ENCODE measurements around the gene TMCO1. TPM values are rescaled to one million over a fixed set of nuclear protein-coding genes. Genes with fewer than 3 reads are reported as not detected.
"Not testable (repeated sequence)": the region's sequence is repeated elsewhere in the genome, so short reads cannot be mapped to it uniquely, and the experiment has no call there.

Gene TMCO1
- total RNA-seq, 3 donors from 2014 or later: 95.3 to 98.6 (median 95.8) TPM

DNA sequence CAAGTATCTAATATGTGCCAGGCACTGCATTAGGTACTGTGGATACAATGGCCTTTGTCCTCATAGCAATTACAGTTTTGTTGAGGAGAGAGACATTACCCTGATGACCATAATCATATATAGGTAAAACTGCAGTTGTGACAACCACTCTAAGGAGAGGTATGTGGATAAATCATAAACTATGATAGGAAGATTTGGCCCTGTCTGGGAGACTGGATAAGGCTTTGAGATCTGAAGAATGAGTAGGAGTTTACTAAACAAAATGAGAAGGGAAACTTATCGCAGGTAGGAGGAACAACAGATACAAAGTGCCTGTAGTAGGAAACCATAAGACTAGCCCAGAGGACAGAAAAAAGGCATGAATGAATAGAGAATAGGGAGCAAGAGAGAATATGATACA, 4.4 kb downstream of the TMCO1 start:
- H3K9me3 Mint-ChIP-seq: no peaks in the 10 kb centered on the region
- ATAC-seq (no peak), DNase-seq (no peak)
- no peaks in the 10 kb centered on the region for H3K27me3 Mint-ChIP-seq (ENCODE audit: low read depth)
- peaks cover 65% of the 10 kb centered on the region for H3K4me1 Mint-ChIP-seq (ENCODE audit: low read depth)
- peaks cover 52% of the 10 kb centered on the region for H3K36me3 Mint-ChIP-seq (ENCODE audit: insufficient read depth)
- no peak overlapping the region for H3K4me3 Mint-ChIP-seq

DNA sequence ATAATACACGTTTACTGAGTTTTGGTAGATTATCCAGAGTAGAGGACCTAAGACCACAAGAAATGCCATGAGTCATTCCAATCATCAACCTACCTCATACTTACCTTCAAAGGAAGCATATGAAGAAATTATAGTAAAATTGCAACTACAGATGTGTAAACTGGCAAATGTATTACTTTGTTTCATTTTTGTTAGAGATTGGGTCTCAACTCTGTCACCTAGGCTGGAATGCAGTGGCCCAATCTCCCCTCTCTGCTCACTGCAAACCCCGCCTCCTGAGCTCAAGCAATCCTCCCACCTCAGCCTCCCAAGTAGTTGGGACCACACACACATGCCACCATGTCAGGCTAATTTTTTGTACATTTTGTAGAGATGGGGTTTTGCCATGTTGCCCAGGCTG, 5.2 kb downstream of the TMCO1 start:
- DNase-seq (no peak), ATAC-seq (peak; percentile 74 to 78)
- Mint-ChIP-seq H3K9me3 (no peaks in the 10 kb centered on the region), H3K27me3 (ENCODE audit: low read depth) (no peaks in the 10 kb centered on the region), H3K36me3 (ENCODE audit: insufficient read depth) (peaks cover 52% of the 10 kb centered on the region), H3K4me3 (no peak overlapping the region), H3K4me1 (ENCODE audit: low read depth) (peaks cover 61% of the 10 kb centered on the region)

DNA sequence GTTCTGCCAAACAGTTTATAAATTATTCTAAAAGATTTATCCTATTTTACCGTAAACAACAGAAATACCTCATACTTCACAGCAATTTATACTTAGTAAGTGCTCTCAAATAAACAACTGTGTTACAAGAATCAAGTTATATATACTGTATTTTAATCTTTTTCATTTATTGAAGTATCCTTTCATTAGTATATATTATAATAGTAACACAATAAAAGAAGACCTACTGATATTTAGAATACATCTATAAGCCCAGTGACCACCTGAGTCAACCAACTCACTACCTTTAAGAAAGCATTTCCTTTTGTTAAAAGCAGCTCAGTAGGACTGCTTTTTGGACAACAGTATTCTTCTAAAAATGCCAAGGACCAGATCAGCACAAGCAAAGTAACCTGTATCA, 5.9 kb downstream of the TMCO1 start:
- DNase-seq (no peak), ATAC-seq (no peak)
- no peaks in the 10 kb centered on the region for H3K9me3 Mint-ChIP-seq
- peaks cover 50% of the 10 kb centered on the region for H3K36me3 Mint-ChIP-seq (ENCODE audit: insufficient read depth)
- peaks cover 58% of the 10 kb centered on the region for H3K4me1 Mint-ChIP-seq (ENCODE audit: low read depth)
- H3K4me3 Mint-ChIP-seq: no peak overlapping the region
- no peaks in the 10 kb centered on the region for H3K27me3 Mint-ChIP-seq (ENCODE audit: low read depth)

DNA sequence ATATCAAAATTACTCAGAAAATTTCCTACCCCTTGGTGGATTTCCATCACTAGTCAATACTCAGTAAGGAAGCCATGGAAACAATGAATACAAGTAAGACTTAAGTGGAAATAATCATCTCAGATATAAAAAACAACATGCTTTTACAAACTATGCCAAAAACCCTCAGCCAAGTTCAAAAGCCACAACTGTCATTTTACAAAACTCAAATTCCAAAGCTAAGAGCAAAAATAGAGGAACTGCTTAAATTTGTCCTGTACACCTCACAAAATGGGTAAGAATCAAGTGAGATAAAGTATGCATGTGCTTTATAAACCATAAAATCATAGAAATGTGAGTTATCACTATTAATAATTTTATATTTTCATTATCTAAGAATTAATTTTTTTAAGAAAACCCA, 9.6 kb downstream of the TMCO1 start:
- Mint-ChIP-seq H3K4me3 (no peak overlapping the region), H3K36me3 (ENCODE audit: insufficient read depth) (peaks cover 32% of the 10 kb centered on the region), H3K4me1 (ENCODE audit: low read depth) (peaks cover 32% of the 10 kb centered on the region)

DNA sequence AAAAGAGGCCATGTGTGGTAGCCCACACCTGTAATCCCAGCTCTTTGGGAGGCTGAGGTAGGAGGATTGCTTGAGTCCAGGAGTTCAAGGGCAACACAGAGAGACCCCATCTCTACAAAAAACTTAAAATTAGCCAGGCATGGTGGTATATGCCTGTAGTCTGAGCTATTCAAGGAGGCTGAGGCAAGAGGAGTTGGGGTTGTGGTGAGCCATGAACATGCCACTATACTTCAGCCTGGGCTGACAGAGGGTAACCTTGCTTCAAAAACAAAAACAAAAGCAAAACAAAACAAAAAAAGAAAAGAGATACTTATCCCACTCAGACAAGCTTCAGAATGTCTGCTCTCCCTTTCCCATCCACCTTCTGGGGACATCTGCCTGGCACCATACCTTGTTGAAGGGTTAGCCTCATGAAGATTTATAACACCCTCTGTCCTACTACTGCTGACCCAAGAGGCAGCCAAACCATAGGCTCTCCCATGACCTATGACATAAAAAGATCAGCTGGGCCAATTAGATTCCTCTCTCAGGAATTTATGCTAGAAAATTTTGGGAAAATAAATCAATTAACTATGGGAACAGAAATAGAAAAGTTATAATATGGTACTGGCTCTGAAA, 13.2 kb downstream of the TMCO1 start:
- Mint-ChIP-seq H3K4me1 (ENCODE audit: low read depth) (peaks cover 16% of the 10 kb centered on the region), H3K36me3 (ENCODE audit: insufficient read depth) (peaks cover 21% of the 10 kb centered on the region), H3K4me3 (no peak overlapping the region), H3K27me3 (ENCODE audit: low read depth) (no peaks in the 10 kb centered on the region), H3K9me3 (no peaks in the 10 kb centered on the region)
- DNase-seq: no peak
- no peak for ATAC-seq

More for the DNA sequence above, 9.6 kb downstream of the TMCO1 start:
- no peak for DNase-seq
- H3K9me3 Mint-ChIP-seq: no peaks in the 10 kb centered on the region
- ATAC-seq: no peak
- no peaks in the 10 kb centered on the region for H3K27me3 Mint-ChIP-seq (ENCODE audit: low read depth)

DNA sequence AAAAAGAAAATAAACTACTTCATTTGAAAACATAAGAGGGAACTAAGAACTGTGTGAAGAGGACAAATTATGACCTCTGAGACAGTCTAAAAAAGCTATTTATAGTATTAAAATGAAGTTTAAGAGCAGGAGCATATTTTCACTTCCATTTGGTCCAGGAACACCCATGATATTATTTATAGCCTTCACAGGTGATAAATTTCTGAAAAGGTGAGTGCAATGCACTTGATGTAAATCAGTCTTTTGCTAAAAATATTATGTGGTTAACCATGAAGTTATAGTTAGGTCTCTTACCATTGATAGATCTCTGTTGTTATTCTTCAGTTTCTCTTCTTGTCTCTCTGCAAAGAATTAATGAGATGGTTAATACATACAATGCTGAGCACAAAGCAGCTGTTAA, 14.7 kb downstream of the TMCO1 start:
- DNase-seq: no peak
- H3K36me3 Mint-ChIP-seq (ENCODE audit: insufficient read depth): peaks cover 18% of the 10 kb centered on the region

DNA sequence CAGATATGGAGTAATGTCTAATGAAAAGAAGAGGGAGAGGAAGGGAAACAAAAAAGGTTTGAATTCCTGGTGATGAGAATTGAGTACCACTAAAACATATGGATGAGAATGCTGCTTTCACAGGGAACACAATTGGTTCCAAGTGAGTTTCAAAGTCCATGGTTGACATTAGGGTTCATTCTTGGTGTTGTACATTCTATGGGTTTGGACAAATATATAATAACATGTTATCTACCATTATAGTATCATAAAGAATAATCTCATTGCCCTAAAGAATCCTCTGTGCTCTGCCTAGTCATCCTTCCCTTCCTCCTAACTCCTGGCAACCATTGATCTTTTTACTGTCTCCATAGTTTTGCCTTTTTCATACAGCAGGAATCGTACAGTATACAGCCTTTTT, 20.1 kb downstream of the TMCO1 start:
- H3K4me1 Mint-ChIP-seq (ENCODE audit: low read depth): no peaks in the 10 kb centered on the region
- no peaks in the 10 kb centered on the region for H3K27me3 Mint-ChIP-seq (ENCODE audit: low read depth)
- DNase-seq (no peak), ATAC-seq (no peak)
- H3K4me3 Mint-ChIP-seq: no peak overlapping the region
- no peaks in the 10 kb centered on the region for H3K9me3 Mint-ChIP-seq
- H3K36me3 Mint-ChIP-seq (ENCODE audit: insufficient read depth): peaks cover 16% of the 10 kb centered on the region

More for the DNA sequence above, 14.7 kb downstream of the TMCO1 start:
- no peak overlapping the region for H3K4me3 Mint-ChIP-seq
- H3K4me1 Mint-ChIP-seq (ENCODE audit: low read depth): peaks cover 12% of the 10 kb centered on the region
- ATAC-seq: no peak
- H3K27me3 Mint-ChIP-seq (ENCODE audit: low read depth): no peaks in the 10 kb centered on the region
- H3K9me3 Mint-ChIP-seq: no peaks in the 10 kb centered on the region

DNA sequence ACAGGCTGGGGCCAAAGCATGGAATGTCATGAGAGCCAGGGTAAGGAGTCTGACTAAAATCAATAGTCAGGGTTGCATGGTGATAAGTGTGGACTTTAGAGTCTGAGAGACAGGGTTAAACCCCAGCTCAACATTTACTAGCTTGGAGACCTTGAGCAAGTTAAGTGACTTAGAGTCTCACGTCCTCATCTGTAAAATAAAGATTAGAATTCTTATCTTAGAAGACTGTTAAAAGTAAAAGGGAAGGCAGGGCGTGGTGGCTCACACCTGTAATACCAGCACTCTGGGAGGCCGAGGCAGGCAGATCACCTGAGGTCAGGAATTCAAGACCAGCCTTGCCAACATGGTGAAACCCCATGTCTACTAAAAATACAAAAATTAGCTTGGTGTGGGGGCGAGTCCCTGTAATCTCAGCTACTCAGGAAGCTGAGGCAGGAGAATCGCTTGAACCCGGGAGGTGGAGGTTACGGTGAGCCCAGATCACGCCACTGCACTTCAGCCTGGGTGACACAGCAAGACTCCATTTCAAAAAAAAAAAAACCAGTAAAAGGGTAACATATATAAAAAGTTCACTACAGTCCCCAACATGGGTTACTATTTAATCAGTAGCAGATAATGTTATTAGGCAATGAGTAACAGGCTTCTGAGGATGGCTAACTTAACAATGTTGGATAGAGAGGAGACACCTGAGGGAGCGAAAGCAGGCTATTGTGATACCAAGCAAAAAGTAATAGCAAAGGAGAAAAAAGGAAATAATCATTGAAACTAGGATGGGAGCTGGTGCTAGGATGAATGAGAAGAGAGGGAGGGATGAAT, 20.8 kb downstream of the TMCO1 start:
- DNase-seq (no peak), ATAC-seq (no peak)
- no peaks in the 10 kb centered on the region for H3K9me3 Mint-ChIP-seq
- peaks cover 21% of the 10 kb centered on the region for H3K36me3 Mint-ChIP-seq (ENCODE audit: insufficient read depth)
- H3K4me3 Mint-ChIP-seq: no peak overlapping the region
- H3K4me1 Mint-ChIP-seq (ENCODE audit: low read depth): no peaks in the 10 kb centered on the region
- no peaks in the 10 kb centered on the region for H3K27me3 Mint-ChIP-seq (ENCODE audit: low read depth)

DNA sequence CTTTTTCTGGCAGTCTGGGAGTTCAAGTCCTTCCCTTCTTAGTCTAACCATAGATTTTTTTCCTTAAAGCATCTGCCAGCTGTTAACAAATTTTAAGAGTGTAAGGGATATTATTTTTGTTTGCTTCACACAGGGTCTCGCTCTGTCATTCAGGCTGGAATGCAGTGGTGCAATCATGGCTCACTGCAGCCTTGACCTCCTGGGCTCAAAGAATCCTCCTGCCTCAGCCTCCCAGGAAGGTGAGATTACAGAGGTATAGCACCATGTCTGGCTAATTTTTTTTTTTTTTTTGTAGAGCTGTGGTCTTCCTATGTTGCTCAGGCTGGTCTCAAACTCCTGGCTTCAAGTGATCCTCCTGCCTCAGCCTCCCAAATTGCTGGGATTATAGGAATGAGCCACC, 23.8 kb downstream of the TMCO1 start:
- not testable (repeated sequence) for H3K4me3 Mint-ChIP-seq; H3K9me3 Mint-ChIP-seq; H3K4me1 Mint-ChIP-seq (ENCODE audit: low read depth); DNase-seq; ATAC-seq; H3K27me3 Mint-ChIP-seq (ENCODE audit: low read depth)
- peaks cover 45% of the 10 kb centered on the region for H3K36me3 Mint-ChIP-seq (ENCODE audit: insufficient read depth)

DNA sequence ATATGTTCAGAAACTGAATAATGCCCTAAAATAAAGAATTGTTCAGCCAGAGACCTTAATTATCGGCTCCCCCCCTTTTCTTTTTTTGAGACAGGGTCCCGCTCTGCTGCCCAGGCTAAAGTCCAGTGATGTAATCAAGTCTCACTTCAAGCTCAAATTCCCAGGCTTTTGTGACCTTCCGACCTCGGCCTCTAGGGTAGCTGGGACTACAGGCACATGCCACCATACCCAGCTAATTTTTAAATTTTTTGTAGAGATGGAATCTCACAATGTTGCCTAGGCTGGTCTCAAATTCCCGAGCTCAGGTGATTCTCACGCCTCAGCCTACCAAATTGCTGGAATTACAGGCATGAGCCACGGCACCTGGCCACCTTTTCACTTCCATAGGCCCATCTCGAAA, 26.5 kb downstream of the TMCO1 start:
- peaks cover 35% of the 10 kb centered on the region for H3K36me3 Mint-ChIP-seq (ENCODE audit: insufficient read depth)
- ATAC-seq: no peak
- H3K4me3 Mint-ChIP-seq: no peak overlapping the region
- no peak for DNase-seq
- H3K27me3 Mint-ChIP-seq (ENCODE audit: low read depth): no peaks in the 10 kb centered on the region
- H3K4me1 Mint-ChIP-seq (ENCODE audit: low read depth): peaks cover 6% of the 10 kb centered on the region
- no peaks in the 10 kb centered on the region for H3K9me3 Mint-ChIP-seq

DNA sequence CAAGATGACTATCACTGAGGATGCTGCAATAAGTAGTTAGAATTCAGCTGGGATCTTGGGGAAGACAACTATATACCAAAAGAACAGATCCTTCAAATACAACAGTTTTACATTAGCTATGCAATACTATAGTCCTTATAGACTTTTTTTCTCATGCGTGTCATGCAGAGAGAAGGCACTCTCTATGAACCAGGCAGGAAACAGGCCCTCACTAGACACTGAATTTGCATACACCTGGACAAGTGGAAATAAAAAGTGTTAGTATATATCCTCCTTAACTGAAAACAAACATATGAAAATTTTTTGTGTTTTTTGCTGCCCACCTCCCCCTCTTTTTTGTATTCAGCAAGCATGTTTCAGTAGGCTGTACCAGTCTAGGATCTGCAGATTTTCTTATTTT, 29.9 kb downstream of the TMCO1 start:
- Mint-ChIP-seq H3K36me3 (ENCODE audit: insufficient read depth) (peaks cover 34% of the 10 kb centered on the region), H3K4me3 (no peak overlapping the region), H3K4me1 (ENCODE audit: low read depth) (peaks cover 6% of the 10 kb centered on the region), H3K9me3 (no peaks in the 10 kb centered on the region), H3K27me3 (ENCODE audit: low read depth) (no peaks in the 10 kb centered on the region)
- DNase-seq: no peak
- ATAC-seq: no peak

DNA sequence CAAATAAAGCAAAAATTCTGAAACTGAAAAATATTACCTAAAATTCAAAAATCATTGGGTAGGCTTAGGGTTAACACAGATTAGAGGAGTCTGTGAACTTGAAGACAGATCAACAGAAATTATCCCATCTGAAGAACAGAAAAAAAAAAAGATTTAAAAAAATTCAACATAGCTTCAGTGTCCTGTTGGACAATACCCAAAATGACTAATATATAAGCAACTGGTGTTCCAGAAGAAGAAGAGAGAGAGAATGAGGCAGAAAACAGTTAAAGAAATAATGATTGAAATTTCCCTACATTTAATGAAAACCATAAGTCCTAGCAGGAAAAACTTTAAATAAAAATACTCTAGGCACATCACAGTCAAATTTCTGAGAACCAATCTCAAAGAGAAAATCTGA, 31.5 kb downstream of the TMCO1 start:
- no peak for ATAC-seq
- Mint-ChIP-seq H3K36me3 (ENCODE audit: insufficient read depth) (peaks cover 23% of the 10 kb centered on the region), H3K27me3 (ENCODE audit: low read depth) (no peaks in the 10 kb centered on the region)

DNA sequence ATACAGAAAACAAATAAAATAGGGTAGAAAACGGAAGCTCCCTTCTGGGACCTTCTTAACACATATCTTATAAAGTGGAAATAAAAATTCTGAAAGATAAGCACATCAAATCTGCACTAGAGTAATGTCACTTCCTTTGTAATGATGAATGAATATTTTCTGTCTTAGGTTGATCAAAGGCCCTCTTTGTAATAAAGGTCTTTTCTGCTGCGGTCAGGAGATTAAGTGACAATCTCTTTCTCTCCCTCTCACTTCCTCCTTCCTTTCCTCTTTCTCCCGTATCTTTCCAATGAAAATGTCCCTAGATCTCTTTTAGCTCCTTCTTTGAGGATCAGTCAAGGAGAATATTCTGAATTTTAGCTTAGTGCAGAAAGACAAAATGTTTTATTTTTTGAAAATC, 33.8 kb downstream of the TMCO1 start:
- ATAC-seq (no peak), DNase-seq (no peak)
- Mint-ChIP-seq H3K4me3 (no peak overlapping the region), H3K36me3 (ENCODE audit: insufficient read depth) (peaks cover 6% of the 10 kb centered on the region), H3K9me3 (no peaks in the 10 kb centered on the region), H3K27me3 (ENCODE audit: low read depth) (no peaks in the 10 kb centered on the region), H3K4me1 (ENCODE audit: low read depth) (peaks cover 4% of the 10 kb centered on the region)

More for the DNA sequence above, 31.5 kb downstream of the TMCO1 start:
- Mint-ChIP-seq H3K9me3 (no peaks in the 10 kb centered on the region), H3K4me3 (no peak overlapping the region), H3K4me1 (ENCODE audit: low read depth) (peaks cover 6% of the 10 kb centered on the region)
- DNase-seq: no peak

DNA sequence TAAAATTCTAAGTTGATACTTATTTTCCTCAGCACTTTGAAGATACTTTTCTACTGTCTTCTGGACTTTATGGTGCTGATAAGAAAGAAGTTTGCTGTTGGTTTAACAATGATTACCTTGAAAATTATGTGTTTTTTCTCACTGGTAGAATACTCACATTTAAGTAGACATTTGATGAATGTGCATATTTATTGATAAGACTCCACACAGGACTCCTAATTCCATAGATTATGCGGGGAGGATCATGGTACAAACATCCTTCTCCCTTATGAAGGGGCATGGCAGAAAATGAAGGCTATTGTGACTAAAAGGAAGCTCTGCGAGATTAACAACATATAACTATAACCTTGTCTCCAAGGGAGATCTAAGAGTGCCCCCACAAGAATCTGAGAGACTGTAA, 41.8 kb downstream of the TMCO1 start:
- DNase-seq (no peak), ATAC-seq (no peak)
- Mint-ChIP-seq H3K4me1 (ENCODE audit: low read depth) (no peaks in the 10 kb centered on the region), H3K9me3 (no peaks in the 10 kb centered on the region), H3K27me3 (ENCODE audit: low read depth) (no peaks in the 10 kb centered on the region), H3K4me3 (no peak overlapping the region), H3K36me3 (ENCODE audit: insufficient read depth) (peaks cover 11% of the 10 kb centered on the region)

DNA sequence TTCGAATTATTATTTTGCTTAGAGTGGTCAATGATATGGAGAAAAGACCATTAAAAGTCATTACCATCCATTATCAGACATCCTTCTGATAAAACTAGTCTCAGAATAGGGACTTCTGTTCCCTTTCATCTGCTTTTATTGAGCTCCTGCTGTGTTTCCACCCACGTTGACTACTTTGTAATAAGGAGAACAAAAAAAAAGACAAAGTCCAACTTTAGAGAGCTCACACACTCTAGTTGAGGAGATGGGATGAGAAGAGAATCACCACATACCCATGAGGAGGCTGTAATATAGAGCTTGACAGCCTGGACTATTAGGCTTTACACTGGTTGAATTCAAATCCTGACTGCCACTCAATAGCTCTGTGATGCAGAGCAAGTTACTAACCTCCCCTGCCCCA, 42.5 kb downstream of the TMCO1 start:
- no peak for DNase-seq
- Mint-ChIP-seq H3K4me1 (ENCODE audit: low read depth) (no peaks in the 10 kb centered on the region), H3K27me3 (ENCODE audit: low read depth) (no peaks in the 10 kb centered on the region), H3K36me3 (ENCODE audit: insufficient read depth) (peaks cover 11% of the 10 kb centered on the region), H3K4me3 (no peak overlapping the region), H3K9me3 (no peaks in the 10 kb centered on the region)
- no peak for ATAC-seq

Data from activated T-cell treated with anti-CD3 and anti-CD28 coated beads, Interleukin-2, amount 50 U/mL, for 4 hours (primary cell).